Chondrocyte (in vitro differentiated cells): ENCODE data around the gene ATG2B. TPM values are rescaled to one million over a fixed set of nuclear protein-coding genes. Genes with fewer than 3 reads are reported as not detected.

Experiments used
- DNase-seq: peaks from one replicate; pipeline ENCODE4 v3.0.0; 2021; ENCODE audit warnings: mixed read lengths, low spot score
- H3K27ac Mint-ChIP-seq: one replicate; pipeline ENCODE4 v1.8.0; 2021; ENCODE audit warnings: mild to moderate bottlenecking, moderate library complexity, mixed read lengths; ENCODE audit not compliant: unreplicated experiment
- H3K27me3 Mint-ChIP-seq: 2 replicates; pipeline ENCODE4 v1.8.0; 2021; ENCODE audit warnings: low read depth, mixed read lengths
- H3K36me3 Mint-ChIP-seq: 2 replicates; pipeline ENCODE4 v1.8.0; 2021; ENCODE audit warnings: low read depth, mixed read lengths
- H3K4me1 Mint-ChIP-seq: 2 replicates; pipeline ENCODE4 v1.8.0; 2021; ENCODE audit warnings: low read depth, mild to moderate bottlenecking, mixed read lengths
- H3K4me3 Mint-ChIP-seq: one replicate; pipeline ENCODE4 v1.8.0; 2021; ENCODE audit warnings: mild to moderate bottlenecking, moderate library complexity, mixed read lengths; ENCODE audit not compliant: unreplicated experiment
- H3K9me3 Mint-ChIP-seq: 2 replicates; pipeline ENCODE4 v1.8.0; 2021; ENCODE audit warnings: low read depth, mixed read lengths
- CTCF ChIP-seq: fragments of 200-600 bp; sonication (generic); IDR thresholded peaks from 2 replicates; pipeline ENCODE4 v1.5.0; 2021; ENCODE audit warnings: antibody characterized with exemption, mild to moderate bottlenecking, moderate library complexity
- total RNA-seq: library from RNA; stranded (reverse); gene quantifications from 3 replicates; pipeline ENCODE4 v1.2.1, GENCODE V29; 2021

Gene ATG2B
- total RNA-seq, 1 donor from 2014 or later = 17.0 TPM

- peaks cover 7% of the 10 kb centered on the region for H3K9me3 Mint-ChIP-seq
- H3K27ac Mint-ChIP-seq = no peak overlapping the region
- peaks cover 7% of the 10 kb centered on the region for H3K4me1 Mint-ChIP-seq
- TF ChIP-seq CTCF = no peak
- H3K27me3 Mint-ChIP-seq = peaks cover 4% of the 10 kb centered on the region
- peaks cover 6% of the 10 kb centered on the region for H3K36me3 Mint-ChIP-seq
- no peak overlapping the region for H3K4me3 Mint-ChIP-seq
- no peak for DNase-seq
These were observed 102.1 kb downstream of the ATG2B start for GRCh38 chr14:96261053-96261452.

- peaks cover 7% of the 10 kb centered on the region for H3K9me3 Mint-ChIP-seq
- TF ChIP-seq CTCF = no peak
- H3K27ac Mint-ChIP-seq = no peak overlapping the region
- no peak for DNase-seq
- H3K4me1 Mint-ChIP-seq = peaks cover 11% of the 10 kb centered on the region
- H3K27me3 Mint-ChIP-seq = peaks cover 4% of the 10 kb centered on the region
- H3K4me3 Mint-ChIP-seq = no peak overlapping the region
- peaks cover 6% of the 10 kb centered on the region for H3K36me3 Mint-ChIP-seq
These were observed 102.8 kb downstream of the ATG2B start for GRCh38 chr14:96260341-96260821.

GRCh38 chr14:96257900-96258299 lies 105.2 kb downstream of the ATG2B start:
- DNase-seq = no peak
- Mint-ChIP-seq H3K4me3 (no peak overlapping the region), H3K4me1 (peaks cover 25% of the 10 kb centered on the region), H3K27me3 (peaks cover 4% of the 10 kb centered on the region), H3K27ac (no peak overlapping the region), H3K9me3 (peaks cover 7% of the 10 kb centered on the region), H3K36me3 (peaks cover 6% of the 10 kb centered on the region)
- TF ChIP-seq CTCF = no peak

- peaks cover 7% of the 10 kb centered on the region for H3K9me3 Mint-ChIP-seq
- no peak for TF ChIP-seq CTCF
- peak; percentile 39 for DNase-seq
- no peak overlapping the region for H3K4me3 Mint-ChIP-seq
- no peak overlapping the region for H3K27ac Mint-ChIP-seq
- H3K27me3 Mint-ChIP-seq = peaks cover 4% of the 10 kb centered on the region
- H3K4me1 Mint-ChIP-seq = peaks cover 28% of the 10 kb centered on the region
- H3K36me3 Mint-ChIP-seq = peaks cover 6% of the 10 kb centered on the region
These were observed 106.1 kb downstream of the ATG2B start for GRCh38 chr14:96257056-96257455.

- H3K27ac Mint-ChIP-seq = no peak overlapping the region
- peaks cover 31% of the 10 kb centered on the region for H3K4me1 Mint-ChIP-seq
- TF ChIP-seq CTCF = no peak
- peaks cover 7% of the 10 kb centered on the region for H3K9me3 Mint-ChIP-seq
- peaks cover 6% of the 10 kb centered on the region for H3K36me3 Mint-ChIP-seq
- no peak overlapping the region for H3K4me3 Mint-ChIP-seq
- no peak for DNase-seq
- H3K27me3 Mint-ChIP-seq = peaks cover 4% of the 10 kb centered on the region
These were observed 106.7 kb downstream of the ATG2B start for GRCh38 chr14:96256407-96256806.
